Measurements from ENCODE around the gene TANK.
"Not testable (repeated sequence)": the region's sequence is repeated elsewhere in the genome, so short reads cannot be mapped to it uniquely, and the experiment has no call there.

Gene TANK

DNA sequence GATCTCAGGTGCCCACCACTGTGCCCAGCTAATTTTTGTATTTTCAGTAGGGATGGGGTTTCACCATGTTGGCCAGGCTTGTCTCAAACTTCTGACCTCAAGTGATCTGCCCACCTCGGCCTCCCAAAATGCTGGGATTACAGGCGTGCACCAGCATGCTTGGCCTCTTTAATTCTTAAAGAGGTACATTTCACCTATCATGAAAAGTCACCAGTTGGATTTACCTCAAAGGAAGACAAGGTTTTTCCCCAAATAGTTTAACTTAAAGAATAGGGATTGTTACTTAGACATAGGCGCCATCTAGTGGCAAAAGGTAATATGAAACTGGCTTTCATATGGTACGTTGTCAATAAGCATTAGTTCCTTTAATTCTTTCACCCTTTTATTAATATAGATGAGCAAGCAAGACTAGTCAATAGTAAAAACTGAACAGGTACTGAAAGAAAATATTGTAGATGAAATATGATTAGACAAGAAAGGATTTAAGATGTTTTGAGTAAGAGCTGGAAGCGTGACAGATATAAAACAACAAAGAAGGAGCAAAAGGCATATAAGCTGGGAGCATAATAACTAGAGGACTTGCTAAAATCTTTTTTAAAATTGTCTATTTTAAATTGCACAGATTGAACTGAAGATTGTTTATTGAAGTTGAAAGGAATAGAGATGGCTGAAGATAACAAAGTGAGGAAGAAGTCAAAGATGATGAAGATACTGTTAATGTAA is 113.0 kb downstream of the TANK start:
- peak; percentile 23 for DNase-seq (ENCODE audit: low read depth)

DNA sequence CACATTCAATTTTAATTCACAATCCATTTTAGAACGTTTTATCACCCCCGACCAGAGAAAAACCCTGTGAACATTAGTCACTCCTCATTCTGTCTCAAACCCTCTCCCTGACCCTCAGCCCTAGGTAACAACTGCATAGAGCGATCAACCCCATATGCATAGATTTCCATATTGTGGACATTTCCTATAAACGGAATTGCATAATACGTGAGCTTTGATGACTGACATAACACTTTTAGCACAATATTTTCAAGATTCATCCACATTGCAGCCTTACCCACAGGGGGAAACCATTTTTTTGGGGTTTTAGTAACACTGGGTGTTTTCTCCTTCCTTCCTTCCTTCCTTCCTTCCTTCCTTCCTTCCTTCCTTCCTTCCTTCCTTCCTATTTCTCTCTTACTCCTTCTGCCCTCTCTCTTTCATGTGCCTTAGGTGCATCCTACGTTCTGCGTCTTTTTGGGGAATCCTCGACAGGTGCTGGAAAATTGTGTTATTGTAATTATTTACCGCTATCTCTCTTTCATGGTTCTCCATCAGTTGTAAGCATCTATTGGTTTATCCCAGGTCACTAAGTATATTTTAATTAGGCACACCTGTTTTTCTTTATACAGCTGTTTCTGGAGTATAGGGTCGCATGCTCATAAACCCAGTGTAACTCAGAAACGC is 118.5 kb downstream of the TANK start:
- not testable (repeated sequence) for DNase-seq (ENCODE audit: low read depth)

DNA sequence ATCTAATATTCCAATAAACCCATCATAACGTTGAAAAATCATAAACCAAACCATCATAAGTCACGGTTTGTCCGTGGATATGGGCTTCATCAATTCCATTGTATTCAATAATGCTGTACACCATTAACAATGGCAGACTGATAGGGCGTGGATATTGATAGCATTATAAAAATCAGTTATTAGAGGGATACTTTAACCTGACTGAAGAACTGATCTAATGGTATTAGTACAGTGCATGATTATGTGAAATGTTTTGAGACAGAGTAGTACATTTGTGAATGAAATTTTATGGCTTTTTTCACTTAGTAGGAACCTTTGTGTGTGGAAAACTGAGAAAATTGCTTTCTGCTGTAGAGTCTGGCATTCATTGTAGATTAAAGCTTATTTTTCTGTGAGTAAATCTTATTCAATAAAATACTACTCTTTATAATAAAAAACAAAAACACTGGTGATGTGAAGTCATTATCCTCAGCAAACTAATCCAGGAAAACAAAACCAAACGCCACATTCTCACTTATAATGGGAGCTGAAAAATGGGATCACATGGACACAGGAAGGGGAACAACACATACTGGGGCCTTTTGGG is 119.1 kb downstream of the TANK start:
- DNase-seq (ENCODE audit: low read depth): not testable (repeated sequence)

DNA sequence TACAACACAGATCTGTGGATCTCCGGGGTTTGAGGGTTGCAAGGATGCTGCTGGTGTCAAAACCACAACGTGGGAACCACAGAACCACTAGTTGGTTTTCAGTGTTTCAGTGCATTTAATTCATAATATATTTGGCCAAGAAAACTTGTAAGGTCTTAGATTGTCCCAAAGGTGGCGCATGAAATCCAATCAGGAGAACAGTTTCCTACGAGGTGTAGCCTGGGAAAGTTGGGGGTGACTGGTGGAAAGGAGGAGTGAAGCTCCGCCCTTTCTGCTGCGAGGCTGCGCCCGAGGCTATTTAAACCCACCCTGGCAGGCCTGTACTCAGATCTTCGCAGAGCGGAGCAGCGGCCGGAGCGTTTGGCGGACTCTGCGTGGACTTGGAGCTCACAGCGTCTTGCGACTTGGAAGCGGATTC is 120.7 kb downstream of the TANK start:
- not testable (repeated sequence) for DNase-seq (ENCODE audit: low read depth)

DNA sequence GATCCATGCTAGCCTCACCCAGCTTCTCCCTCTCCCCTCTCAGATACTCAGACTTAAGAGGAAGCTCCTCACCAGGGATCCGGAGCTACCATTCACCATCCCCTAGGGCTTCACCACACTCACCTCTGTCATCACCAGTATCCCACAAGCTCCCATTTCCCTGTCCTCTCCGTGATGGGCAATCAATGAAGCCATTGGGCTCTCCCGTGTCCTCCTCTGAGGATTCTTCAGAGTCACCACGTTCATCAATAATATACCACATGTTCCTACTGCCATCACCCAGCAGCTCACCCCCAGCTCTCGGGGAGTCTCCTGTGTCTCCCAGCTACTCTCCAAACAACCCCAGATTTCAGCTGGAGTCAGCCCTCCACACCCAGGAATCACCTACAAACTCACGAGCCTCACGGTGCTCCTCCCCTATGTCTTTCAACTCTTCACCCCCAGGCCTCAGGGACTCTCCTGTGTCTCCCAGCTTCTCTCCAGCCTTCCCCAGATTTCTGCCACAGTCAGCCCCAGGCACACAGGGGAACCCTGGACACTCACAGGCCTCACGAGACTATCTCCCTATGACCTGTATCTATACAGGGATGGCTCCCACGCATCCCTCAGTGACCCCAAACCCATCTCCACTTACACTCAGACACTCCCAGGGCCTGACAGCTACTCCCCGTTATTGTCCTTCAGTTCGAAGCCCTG is 121.5 kb downstream of the TANK start:
- DNase-seq (ENCODE audit: low read depth): not testable (repeated sequence)

DNA sequence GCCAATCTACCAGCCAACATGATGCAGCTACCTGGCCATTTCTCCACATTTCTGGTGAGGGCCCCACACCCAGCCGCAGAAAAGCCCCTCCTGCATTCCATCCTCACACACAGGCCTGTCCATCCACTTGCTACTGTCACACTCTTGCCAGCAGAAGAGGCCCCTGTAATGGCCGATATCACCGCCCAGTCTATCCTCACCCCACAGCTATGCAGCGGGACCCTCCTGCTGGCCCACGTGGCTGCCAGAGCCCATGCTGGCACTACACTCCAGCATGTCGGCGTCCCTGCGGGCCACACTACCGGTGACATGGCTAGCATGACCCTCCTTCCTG is 122.0 kb downstream of the TANK start:
- not testable (repeated sequence) for DNase-seq (ENCODE audit: low read depth)

DNA sequence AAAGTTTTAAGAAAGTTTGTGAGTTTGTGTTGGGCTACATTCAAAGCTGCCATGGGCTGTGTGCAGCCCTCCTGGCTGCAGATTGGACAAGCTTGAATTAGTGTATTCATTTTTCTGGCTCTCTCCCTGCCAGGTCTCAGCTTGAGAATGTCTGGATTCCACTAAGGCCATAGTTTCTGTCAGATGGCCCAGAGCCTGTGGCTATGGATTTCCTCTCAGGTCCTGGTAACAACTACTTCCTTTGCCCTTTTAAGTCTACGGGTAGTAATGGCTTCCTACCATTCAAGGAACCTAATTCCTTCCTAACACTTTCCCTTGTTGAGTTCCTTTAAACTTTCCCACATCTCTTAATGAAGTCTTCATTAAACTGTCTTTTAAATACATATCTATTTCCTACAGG is 123.7 kb downstream of the TANK start:
- no peak for DNase-seq (ENCODE audit: low read depth)
